ENCODE results near the gene RB1.

RB1 gene

DNA sequence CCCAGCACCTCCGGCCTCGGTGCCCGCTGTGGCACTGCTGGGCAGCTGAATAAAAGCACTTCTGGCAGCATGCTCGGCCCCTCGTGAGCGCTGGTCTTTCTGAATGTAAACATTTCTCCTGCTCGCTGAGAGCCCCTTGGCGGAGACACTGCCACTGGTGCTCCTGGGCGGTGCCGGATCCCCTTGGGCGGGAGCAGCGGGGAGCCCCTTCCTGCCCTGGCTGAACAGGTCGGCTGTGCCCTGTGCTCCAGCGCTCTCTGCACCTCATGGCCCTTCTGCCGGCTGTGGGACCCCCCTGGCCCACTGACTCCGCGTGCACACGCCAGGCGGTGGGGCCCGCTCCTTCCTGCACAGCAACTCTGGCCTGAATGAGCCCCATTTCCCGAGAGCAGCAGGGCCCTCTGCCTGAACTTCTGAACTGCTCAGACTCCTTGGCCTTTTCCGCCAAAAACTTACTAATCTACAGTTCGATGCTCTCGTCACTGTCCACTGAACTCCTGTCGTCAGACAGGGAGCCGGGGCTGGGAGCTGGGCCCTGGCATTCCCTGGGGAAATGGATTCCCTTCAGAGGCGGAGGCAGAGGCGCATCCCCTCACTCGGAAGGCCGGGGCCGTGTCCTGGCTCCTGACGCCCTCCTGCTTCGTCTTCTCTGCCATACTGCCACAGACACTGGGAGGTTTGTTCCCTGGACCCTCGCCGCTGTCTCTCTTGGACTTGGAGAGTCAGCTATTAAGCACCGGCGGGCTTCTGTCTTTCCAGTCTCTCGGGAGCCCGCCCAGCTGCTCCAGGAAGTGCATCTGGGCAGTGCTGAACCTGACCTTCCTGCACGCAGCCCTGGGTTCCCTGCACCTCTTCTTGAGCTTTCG lies 14.2 kb downstream of the RB1 start:
- TF ChIP-seq, protein P1, sequence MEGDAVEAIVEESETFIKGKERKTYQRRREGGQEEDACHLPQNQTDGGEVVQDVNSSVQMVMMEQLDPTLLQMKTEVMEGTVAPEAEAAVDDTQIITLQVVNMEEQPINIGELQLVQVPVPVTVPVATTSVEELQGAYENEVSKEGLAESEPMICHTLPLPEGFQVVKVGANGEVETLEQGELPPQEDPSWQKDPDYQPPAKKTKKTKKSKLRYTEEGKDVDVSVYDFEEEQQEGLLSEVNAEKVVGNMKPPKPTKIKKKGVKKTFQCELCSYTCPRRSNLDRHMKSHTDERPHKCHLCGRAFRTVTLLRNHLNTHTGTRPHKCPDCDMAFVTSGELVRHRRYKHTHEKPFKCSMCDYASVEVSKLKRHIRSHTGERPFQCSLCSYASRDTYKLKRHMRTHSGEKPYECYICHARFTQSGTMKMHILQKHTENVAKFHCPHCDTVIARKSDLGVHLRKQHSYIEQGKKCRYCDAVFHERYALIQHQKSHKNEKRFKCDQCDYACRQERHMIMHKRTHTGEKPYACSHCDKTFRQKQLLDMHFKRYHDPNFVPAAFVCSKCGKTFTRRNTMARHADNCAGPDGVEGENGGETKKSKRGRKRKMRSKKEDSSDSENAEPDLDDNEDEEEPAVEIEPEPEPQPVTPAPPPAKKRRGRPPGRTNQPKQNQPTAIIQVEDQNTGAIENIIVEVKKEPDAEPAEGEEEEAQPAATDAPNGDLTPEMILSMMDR (IDR thresholded peaks at IDR 0.05) = no peak

GRCh38 chr13:48318377-48318811 lies 14.8 kb downstream of the RB1 start:
- TF ChIP-seq, protein P1 (IDR thresholded peaks at IDR 0.05) = no peak

DNA sequence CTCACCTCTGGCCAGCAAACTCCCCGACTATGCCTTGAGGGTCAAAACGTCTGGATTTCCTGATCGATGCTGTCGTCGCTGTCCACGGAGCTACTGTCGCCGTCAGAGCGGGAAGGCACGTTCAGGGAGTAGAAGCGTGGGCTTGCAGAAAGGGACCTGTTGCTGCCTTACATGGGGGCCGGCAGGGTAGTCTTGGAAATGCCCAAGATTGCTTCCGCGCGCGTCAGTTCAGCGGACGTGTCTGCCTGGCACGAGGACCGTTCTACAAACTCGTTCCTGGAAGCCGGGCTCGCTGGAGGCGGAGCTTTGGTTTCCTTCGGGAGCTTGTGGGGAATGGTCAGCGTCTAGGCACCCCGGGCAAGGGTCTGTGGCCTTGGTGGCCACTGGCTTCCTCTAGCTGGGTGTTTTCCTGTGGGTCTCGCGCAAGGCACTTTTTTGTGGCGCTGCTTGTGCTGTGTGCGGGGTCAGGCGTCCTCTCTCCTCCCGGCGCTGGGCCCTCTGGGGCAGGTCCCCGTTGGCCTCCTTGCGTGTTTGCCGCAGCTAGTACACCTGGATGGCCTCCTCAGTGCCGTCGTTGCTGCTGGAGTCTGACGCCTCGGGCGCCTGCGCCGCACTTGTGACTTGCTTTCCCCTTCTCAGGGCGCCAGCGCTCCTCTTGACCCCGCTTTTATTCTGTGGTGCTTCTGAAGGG lies 15.4 kb downstream of the RB1 start:
- TF ChIP-seq, protein P1 (IDR thresholded peaks at IDR 0.05) = no peak

DNA sequence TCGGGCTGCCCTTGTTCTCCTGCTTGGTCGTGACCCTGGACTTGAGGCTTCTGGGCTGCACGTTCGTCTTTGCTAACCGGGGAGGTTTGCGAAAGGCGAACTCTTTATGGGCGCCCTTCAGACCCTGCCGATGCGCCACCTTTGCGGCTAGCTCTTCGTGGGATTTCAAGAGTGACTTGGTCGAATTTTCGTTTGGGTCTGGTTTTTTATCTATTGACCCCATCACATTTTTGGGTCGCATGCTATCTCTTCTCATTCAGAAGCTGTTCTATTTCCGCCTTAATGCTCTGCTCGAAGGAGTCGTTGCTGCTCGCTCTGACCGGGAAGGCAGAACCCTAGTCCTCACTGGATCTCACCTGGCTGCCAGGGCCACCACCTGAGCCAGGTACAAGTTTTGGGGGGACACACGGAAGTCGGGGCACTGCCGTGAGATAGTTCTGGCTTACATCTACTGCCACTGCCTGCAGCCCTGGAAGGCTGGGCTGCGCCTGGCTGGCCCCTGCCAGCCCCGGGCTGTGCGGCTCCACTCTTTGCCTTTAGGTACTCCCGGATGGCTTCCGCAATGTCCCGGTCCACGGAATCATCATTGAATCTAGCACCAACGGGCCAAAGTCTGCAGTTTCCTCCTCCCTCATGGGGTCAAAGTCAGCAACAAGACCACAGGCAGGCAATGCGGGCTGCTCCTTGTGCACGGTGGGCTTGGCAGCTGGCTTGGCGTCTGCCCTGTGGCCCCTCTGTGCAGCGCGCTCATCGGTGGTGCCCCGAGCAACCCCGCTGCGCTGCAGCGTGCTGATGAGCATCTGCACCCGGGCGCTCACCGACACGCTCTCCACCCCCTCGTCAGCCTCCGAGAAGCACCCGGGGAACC lies 16.2 kb downstream of the RB1 start:
- TF ChIP-seq, protein P1 (IDR thresholded peaks at IDR 0.05) = no peak

- TF ChIP-seq, protein P1 (IDR thresholded peaks at IDR 0.05) = no peak
These were observed 16.8 kb downstream of the RB1 start for GRCh38 chr13:48320399-48320790.

GRCh38 chr13:48320891-48321510 lies 17.4 kb downstream of the RB1 start:
- TF ChIP-seq, protein P1 (IDR thresholded peaks at IDR 0.05) = no peak

DNA sequence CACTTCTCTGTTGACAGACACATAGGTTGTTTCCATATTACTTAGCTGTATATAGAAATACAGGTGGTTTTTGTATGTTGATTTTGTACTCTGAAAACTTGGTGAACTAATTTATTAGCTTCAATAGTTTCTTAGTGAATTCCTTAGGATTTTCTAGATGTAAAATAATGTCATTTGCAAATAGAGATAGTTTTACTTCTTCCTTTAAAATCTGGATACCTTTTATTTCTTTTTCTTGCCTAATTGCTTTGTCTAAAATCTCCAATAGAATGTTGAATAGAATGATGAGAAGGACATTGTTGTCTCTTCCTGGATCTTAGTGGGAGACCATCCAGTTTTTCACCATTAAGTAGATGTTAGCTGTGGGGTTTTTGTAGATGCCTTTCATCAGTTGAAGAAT lies 18.7 kb downstream of the RB1 start:
- TF ChIP-seq, protein P1 (IDR thresholded peaks at IDR 0.05) = no peak

Data from LNCAP (cell line).